ENCODE data around the gene RAPGEF1. TPM values are rescaled to one million over a fixed set of nuclear protein-coding genes. Genes with fewer than 3 reads are reported as not detected.

Gene RAPGEF1
- total and polyA plus RNA-seq, 9 of the 15 experiments (the other 6 are each of a cell fraction or from before 2014, with no cell fraction given) = 0.06 to 44.1 (median 19.9) TPM

- ChIA-PET CTCF (ENCODE audit: low intra/inter-chr PET ratio) (interaction anchor here (1.0 kb wide), 1 partner anchor 183 kb away, joined by 5 read pairs; no protein-coding TSS in a partner anchor), POLR2A (interaction anchor here (1.1 kb wide), 1 partner anchor 39 kb away, joined by 3 read pairs; no protein-coding TSS in a partner anchor)
- in situ Hi-C loops (cut with MboI) = no loop called here
These were observed 181.9 kb downstream of the RAPGEF1 start for GRCh38 chr9:131557855-131558548.

More at GRCh38 chr9:131557855-131558548, 181.9 kb downstream of the RAPGEF1 start:
- intact Hi-C loops (cut with micrococcal nuclease) = no loop called here
- no peak overlapping the region for H3K4me3 ChIP-seq
- peaks cover 0 to 18% of the 10 kb centered on the region in 2 experiments; a peak in 2 of 5 replicates for H3K4me1 ChIP-seq (replicated peaks in 1 of 2; ENCODE audit: control insufficient read depth in 2 of 2, insufficient read depth in 2 of 2, low read length in 2 of 2)
- no peak overlapping the region for H3K4me2 ChIP-seq (ENCODE audit: insufficient read depth, low read length)
- no peak for FAIRE-seq
- no peak overlapping the region for H3K9ac ChIP-seq (ENCODE audit: insufficient read depth in 1 of 2, low read depth in 2 of 2, low read length in 2 of 2)
- no peak overlapping the region for H3K27ac ChIP-seq (ENCODE audit: extremely low read depth, low read depth, low read length)
- 39% methylated on average over 25 of the region's 25 CpGs for WGBS (ENCODE audit: insufficient coverage, low coverage, missing lambda C conversion rate)
- no peaks in the 10 kb centered on the region for H4K20me1 ChIP-seq (replicated peaks; ENCODE audit: control insufficient read depth, insufficient read depth, low read length)
- H3K9me3 ChIP-seq (replicated peaks; ENCODE audit: control insufficient read depth, insufficient read depth, low read depth, low read length) = no peaks in the 10 kb centered on the region
- no peak overlapping the region for H2AFZ ChIP-seq (ENCODE audit: low read depth, low read length)
- H3K9me1 ChIP-seq (ENCODE audit: control insufficient read depth, insufficient read depth, low read length) = no peaks in the 10 kb centered on the region
- no TSS peak for BruUV-seq (replicated peaks)
- peak in 2 of 3 experiments; percentile 11 to 31; a peak in 1 of 6 replicates for TF ChIP-seq CTCF (IDR thresholded peaks at IDR 0.05 in 2 of 3, conservative IDR thresholded peaks at IDR 0.05 in 1 of 3; ENCODE audit: insufficient read depth in 2 of 3, low read depth in 1 of 3, low read length in 3 of 3)
- TF ChIP-seq ZBTB7A (IDR thresholded peaks at IDR 0.05; ENCODE audit: borderline replicate concordance, control insufficient read depth, low read depth, low read length) = no peak
- ATAC-seq = peak; percentile 50; the same call in 2 of the 3 replicates
- no peaks in the 10 kb centered on the region; a peak in 1 of 5 replicates for H3K27me3 ChIP-seq (ENCODE audit: control insufficient read depth in 2 of 2, insufficient read depth in 2 of 2, low read length in 2 of 2)
- no peaks in the 10 kb centered on the region for H3K36me3 ChIP-seq (ENCODE audit: control insufficient read depth, insufficient read depth, low read length)
- no peak for DNase-seq (ENCODE audit: extremely low read depth in 1 of 4, low spot score in 3 of 4)
- H3K79me2 ChIP-seq (ENCODE audit: control insufficient read depth, insufficient read depth, low read length) = no peaks in the 10 kb centered on the region
